GM19328 (cell line): ENCODE measurements around the gene TRMU.
"Not testable (repeated sequence)": the region's sequence is repeated elsewhere in the genome, so short reads cannot be mapped to it uniquely, and the experiment has no call there.

Experiments
- ATAC-seq: cut with Tn5 transposase; IDR thresholded peaks from one replicate; pipeline ENCODE4 v1.9.1; 2021; ENCODE audit warnings: mild to moderate bottlenecking, moderate library complexity; ENCODE audit not compliant: unreplicated experiment

The TRMU gene

DNA sequence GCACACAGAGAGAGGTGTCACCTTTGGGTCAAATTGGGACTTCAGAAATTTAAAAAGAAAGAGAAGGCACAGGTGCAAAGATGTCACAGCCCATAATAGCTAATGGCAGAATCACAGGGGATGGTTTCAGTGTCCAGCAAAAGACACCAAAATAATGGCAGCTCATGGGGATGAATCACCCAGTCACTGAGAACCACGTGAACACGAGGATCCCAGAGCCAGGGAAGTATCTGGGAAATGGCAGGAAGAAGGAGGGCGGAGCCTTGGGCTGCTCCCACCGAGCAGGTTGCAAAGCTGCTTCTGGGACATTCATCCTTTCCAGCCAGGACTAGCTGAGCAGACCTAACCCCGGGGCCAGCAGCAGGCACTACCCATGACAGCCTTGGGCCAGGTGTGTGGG, 45.6 kb downstream of the TRMU start:
- ATAC-seq = no peak

DNA sequence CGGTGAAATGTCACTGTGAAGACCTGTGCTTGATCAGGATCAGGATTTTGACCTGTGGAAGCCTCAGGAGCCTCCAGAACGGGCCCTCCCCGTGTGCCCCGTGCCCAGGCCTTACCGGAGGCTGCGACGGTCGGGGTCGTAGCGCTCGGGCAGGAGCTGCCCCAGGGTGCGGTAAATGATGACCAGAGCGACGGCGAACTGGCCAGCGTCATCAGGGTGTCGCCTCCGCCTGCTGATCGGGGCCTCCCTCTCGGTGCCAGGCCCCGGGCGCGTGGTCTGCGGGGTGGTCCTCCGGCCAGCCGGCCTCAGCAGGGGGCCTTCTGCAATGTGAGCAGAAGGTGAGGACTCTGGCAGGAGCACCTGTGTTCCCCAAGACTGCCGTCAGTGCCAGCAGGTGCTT, 46.2 kb downstream of the TRMU start:
- ATAC-seq = no peak

DNA sequence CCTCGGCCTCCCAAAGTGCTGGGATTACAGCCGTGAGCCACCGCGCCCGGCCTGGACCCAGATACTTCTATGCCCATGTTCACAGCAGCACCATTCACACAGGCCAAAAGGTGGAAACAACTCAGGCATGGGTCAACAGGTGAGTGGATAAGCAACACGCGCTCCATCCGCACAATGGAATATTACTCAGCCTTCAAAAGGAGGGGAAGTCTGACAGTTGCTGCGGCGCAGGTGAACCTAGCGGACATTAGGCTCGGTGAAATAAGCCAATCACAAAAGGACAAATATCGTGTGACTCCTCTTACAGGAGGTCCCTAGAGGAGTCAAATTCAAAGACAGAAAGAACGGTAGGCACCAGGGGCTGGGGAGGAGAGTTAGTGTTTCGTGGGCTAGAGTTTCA, 47.0 kb downstream of the TRMU start:
- no peak for ATAC-seq

DNA sequence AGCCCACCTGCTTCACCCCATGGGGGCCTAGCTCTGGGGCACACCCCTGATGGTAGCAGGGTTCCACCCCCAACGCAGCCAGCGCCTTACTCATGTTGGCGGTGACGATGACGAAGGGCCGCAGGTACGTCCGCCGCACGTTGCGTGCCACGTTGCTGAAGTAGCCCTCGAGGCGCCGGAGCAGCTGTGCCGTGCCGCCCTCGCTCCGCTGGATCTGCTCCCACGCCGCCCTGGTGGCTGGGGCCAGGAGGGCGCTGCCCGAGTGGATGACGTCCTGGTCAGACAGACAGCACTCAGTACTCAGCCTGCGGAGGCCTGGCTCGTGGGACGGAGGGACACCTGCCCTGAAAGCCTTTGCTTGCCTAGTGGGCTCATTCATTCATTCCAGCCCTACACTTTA, 50.8 kb downstream of the TRMU start:
- no peak for ATAC-seq

DNA sequence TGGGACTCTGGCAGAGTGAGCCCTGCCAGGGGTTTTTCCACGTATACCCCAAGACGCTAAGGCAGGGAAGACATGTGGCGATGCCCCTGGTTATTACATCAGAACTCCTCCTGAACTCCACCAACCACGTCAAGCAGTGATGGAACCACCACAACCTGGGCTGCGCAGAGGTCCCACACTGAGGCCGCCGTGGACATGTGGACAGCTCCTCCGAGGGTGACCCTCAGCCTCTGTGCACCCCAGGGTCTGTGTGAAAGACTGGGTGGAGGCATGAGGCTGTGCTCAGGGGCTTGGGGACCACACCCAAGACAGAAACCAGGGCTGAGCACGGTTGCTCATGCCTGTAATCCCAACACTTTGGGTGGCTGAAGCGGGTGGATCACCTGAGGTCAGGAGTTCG, 52.2 kb downstream of the TRMU start:
- no peak for ATAC-seq

DNA sequence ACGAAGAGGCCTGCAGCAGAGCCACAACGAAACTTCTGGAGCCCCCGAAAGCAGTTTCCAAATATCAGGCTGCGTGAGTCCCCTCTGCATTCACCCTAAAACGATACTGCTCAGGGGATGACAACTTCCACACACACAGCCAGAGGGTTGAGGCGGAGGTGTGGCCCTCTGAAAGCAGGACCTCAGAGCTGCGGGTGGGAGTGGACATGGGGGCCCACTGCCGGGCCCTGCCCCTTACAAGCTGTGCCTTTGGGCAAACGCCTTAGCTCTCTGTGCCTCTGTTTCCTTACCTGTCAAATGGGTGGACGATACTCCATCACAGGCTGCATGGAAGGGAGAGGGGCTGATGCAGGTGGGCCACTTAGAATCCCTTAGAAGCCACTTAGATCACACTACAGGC, 53.1 kb downstream of the TRMU start:
- ATAC-seq = no peak

DNA sequence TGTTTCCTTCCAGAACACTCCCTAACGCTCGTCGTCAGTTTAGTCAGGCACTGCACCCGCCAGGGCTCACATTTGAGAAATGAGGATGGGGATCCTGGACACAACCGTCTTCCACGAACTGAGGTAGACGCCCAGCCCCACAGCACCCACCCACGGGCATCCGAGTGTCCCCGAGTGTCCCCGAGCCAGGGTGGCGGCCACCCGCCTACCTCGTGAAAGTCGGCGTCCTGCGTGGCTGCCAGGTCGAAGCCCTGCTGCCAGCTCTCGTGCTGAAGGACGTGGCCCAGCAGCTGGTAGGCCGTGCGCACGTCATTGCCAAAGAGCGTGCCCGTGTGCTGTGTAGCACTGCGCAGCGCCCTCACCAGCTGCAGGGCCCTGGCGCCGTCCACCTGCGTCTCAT, 53.6 kb downstream of the TRMU start:
- ATAC-seq = no peak

DNA sequence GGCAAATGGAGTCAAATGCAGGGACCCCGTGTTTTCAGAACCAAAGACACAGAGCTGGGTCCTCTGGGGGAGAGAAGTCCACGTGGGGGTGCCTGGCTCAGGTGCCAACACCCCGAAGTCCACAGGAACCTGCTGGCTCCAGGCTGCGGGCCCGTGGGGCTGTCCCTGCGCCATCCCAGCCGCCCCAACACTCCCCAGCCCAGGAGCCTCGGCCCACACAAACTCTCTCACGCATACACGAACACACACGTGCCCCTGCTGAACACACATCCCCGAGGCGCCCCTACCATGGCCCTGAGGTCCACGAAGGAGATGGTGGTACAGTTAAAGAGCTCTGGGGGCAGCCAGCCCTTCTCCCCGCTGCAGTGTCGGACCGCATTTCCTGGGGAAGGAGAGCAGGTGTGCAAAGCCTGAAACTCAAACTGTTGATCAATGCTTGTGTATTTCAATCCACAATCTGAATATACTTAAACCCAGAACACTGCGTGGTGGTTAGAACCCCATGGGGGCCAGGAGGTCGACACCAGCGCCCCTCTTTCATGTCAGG, 54.7 kb downstream of the TRMU start:
- ATAC-seq = no peak

DNA sequence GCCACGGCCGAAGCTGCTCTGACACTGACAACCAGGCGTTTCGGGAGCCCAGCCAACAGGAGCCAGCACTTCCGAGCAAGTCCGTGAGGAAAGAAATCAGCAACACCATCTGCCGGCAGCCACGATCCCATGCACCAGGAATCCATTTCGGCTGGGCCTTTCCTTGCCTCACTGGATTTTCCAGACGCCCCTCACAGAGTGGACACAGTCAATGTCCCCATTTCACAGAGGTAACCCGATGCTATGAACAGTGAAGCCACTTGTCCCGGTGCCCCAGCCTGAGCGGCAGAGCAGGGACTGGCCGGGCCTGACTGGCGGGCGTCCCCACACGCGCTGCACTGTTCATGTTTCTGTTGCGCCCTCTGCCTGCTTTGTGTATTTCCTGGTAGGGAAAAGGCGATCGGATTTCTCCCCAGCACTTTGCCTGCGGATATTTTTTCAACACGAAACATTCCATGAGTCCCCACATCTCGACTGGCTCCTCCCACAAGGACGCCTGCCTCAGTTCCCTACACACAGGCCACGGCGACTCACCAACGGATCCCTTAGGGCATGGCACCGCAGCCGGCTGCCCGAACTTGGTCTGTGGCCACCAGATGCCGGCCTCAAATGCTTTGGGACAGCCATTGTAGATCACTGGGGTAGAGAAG, 55.3 kb downstream of the TRMU start:
- ATAC-seq = no peak

DNA sequence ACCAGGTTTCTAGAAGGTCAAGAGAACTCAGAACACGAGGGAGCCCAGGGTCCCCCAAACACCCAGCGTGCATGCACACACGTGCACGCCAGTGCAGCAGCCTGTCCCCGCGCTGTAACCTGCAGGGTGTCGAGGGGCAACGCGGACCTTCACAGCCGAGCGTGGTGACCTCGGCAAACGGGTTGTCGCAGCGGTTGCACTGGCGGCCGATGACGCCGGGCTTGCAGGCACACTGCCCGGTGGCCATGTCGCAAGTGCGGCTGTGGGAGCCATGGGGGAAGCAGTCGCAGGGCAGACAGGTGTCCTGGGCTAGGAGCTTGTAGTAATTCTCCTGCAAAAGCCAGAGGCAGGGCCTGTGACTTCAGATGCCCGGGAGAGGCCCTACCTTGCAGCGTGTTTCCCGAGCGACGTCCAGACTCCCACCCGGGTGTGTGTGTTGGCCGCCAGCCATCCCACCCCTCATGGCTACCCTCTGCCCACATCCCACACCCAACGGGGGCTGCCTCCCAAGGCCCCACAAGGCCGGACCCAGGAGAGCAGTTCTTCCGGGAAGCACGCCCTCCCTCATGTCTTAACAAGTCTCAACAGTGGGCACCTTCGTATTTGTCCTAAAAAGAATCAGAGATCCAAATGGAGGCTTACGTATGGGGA, 56.1 kb downstream of the TRMU start:
- no peak for ATAC-seq

DNA sequence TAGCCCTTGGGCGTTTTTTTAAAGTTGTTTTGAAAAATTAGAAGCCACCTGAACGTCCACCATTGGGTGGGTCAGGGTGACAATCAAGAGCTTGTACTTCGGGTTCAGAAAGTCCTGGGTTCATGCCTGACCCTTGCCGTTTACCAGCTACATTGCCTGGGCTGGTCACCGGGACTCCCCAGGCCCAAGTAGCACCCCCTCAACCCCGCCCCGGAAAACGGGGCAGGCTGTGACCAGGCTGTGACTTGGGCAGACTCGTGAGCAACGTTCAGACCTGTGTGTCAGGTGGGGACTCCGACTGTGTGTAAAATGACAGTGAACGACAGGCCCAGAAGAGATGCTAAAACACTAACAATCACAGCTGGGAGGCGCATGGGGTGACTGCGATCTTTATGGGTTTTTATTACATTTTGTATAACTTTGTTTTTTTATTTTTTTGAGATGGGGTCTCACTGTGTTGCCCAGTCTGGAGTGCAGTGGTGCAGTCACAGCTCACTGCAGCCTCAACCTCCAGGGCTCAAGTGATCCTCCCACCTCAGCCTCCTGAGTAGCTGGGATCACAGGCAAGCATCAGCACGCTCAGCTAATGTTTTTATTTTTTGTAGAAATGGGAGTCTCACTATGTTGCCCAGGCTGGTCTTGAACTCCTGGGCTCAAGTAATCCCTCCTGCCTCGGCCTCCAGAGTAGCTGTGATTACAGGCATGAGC, 56.8 kb downstream of the TRMU start:
- no peak for ATAC-seq

DNA sequence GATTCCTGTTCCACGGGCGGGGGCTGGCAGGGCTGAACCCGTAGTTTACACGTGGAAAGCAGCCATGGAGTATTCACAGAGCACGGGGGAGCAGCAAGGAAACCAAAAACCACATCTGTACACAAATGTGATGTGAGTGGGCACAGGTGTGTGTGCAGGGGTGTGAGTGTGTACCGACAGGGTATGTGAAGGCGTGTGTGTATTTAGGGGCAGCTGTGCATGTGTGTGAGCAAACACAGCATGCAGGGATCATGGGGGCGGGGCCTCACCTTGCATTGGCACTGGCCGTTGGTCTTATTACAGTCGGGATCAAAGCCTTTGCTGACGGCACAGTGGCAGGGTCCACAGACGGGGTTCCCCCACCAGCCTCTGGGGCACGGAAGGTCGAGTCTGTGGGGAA, 58.4 kb downstream of the TRMU start:
- no peak for ATAC-seq

DNA sequence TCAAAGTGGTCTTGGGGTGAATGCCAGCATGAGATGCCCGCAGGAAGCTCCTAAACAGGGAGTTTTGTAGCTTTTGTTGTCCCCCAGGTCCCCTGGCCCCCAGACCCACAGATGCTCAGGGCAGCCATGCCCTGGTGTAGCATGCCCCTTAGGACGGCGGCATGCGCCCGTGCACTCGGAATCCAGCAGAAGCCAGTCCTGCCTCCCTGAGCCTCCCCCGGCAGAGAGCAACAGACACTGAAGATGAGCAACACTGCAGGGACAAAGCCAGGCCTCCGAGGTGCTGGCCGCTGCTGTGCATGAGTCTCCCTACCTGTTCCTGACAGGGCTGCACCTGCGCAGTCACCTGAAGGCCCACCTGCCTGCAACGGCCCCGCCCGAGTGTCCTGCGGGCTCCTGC, 59.1 kb downstream of the TRMU start:
- no peak for ATAC-seq

DNA sequence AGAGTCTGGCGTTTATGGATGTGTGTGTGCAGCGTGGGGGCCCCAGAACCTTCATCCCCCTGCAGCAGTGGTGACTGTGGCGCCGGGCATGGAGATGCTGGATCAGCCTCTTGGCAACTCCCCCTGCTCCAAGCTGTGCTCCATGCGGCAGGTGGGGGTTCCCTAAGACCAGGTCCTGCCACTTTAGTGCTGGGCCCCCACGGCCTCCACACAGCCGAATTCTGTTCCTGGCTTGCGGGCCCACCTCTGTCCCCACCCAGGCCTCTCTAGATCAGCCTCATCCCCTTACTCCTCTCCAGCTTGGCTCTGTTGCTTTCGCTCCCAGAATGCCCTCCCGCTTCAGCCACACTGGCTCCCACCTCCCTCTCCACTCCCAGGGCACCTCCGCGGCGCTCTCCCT, 59.6 kb downstream of the TRMU start:
- ATAC-seq = no peak

DNA sequence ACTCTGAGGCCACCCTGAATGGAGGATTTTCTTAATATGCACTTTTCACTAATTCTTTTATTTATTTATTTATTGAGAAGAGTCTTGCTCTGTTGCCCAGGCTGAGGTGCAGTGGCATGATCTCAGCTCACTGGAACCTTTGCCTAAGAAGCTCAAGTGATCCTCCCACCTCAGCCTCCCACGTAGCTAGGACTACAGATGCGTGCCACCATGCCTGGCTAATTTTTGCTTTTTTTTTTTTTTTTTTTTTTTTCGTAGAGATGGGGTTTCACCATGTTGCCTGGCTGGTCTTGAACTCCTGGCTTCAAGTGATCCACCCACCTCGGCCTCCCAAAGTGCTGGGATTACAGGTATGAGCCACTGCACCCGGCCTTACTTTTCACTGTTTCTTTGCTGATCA, 61.5 kb downstream of the TRMU start:
- not testable (repeated sequence) for ATAC-seq

DNA sequence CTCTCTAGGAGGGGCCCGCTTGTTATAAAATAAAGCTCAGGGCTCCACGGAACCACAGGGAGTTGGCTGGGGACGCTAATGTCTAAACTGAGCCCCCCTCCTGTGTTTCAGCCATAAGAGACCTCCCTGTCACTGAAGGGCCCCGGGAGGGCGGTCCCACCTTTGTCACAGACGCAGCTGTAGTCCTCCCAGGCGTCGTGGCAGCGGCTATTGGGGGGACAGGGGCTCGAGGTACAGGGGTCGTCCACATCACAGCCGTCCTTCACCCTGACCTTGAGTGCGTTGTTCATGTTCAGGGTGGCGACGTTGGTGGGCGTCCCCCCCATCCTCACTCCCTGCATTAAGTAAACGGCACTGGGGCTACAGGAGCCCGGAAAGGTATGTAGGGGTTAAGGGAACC, 62.0 kb downstream of the TRMU start:
- ATAC-seq = no peak

DNA sequence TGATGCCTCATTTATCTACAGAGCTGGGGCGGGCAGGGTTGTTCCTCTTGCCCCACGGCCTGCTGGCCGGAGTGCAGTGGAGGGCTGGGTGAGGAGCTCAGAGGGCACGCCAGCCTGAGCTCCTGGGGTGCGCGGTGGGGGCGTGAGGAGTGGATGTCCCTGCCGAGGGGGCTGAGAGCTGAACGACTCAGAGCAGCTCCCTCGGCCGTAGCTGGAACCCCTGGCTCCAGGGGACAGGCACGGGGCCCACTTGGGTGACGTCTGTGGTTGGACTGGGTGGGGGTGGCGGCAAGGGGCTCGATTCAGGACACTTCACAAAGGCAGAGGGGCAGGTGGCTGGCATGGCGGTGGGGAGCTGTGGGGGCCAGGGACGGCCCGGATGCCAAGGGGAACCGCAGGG, 62.4 kb downstream of the TRMU start:
- no peak for ATAC-seq

DNA sequence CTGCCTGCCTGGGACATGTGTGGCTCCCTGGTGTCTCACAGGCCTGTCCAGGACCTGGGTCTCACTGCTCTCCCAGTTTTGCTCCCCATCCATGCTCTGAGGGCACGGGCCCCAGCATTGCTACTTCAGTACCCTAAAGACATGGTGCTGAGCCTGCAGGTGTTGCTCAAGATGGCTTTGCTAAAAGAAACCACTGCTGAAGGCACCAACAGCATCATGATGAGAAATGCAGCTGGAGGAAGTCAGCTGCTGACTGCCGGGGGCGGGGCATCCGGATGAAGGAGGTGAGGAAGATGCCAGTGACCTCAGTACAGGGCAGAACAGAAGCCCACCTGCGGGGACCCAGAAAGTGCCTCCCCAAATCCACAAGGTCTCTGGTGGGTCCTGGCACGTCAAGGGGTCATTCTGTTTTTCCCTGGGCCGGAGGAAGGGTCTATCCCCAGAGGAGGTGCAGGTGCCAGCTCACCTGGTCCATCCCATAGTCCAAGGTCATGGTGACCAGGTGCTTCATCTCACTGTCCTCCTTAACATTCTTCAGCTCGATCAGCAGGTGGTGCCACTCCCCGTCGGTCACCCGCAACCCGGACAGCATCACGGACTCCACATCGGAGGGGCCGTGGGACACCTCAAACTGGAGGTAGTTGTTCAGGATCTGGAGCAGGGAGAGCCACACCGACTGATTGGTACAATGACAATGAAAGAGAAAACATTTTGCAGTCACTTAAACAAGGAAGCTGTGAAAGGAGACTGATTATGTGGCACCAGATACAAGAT, 63.9 kb downstream of the TRMU start:
- ATAC-seq = no peak

DNA sequence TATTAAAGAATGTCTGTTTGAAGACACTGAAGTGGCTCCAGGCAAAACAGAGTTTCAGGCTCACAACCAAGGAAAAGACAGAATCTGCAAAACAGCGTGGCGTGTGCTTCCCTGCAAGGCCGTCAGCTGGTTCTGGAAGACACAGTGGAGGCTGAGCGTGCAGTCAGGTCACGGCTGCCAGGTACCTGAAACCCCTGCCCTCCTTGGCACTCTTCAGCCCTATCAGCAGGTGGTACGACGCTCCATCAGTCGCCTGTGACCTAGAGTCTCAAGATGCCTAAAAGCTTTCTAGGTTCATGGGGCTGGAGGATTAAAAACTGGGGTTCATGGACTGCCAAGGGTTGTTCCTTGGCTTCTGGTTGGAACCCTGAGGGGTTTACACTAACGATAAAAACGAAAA, 65.9 kb downstream of the TRMU start:
- ATAC-seq = no peak

DNA sequence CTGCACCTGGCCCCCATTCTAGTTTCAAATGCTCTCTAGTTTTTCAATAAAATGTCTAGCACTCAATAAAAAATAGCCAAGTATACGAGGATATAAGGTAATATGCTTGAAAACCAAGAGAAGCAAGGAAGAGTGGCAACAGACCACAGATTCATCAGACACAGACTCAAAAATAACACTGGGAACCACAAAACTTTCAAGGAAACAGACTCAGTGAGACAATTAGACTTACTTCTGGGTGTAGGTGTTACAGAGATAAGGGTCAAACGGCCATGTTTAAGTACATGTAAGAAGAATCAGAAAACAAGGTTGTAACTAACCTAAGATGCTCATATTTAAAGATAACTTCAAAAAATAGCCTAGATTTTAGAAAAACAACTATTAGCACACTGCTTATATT, 67.0 kb downstream of the TRMU start:
- ATAC-seq = no peak

DNA sequence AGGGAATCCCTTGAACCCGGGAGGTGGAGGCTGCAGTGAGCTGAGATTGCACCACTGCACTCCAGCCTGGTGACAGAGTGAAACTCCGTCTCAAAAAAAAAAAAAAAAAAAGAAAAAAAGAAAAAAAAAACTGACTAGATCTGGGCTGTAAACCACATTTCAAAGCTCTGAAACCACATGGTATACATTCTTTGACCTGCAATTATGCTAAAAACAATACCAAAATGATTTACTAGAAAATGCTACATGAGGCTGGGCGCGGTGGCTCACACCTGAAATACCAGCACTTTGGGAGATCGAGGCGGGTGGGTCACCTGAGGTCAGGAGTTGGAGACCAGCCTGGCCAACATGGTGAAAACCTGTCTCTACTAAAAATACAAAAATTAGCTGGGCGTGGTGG, 68.4 kb downstream of the TRMU start:
- not testable (repeated sequence) for ATAC-seq
